Spleen (tissue), 7 donors: ENCODE measurements around the gene NBPF20.
"Not testable (repeated sequence)": the region's sequence is repeated elsewhere in the genome, so short reads cannot be mapped to it uniquely, and the experiment has no call there.

Source experiments
- CTCF ChIP-seq, 11 experiments: fragments of 200-600 bp in 7 of 11; fragments of 450-650 bp in 4 of 11; sonication (generic) in 4 of 11; IDR thresholded peaks in 8 of 11; conservative IDR thresholded peaks in 3 of 11; 1 replicate in 7 of 11; 2 replicates in 4 of 11; pipeline versions ENCODE4 v1.4.0 to v1.8.0; 2016 to 2021; ENCODE audit warnings: antibody characterized with exemption in 11 of 11, inconsistent platforms in 4 of 11, mild to moderate bottlenecking in 1 of 11
- POLR2A ChIP-seq, 3 donors: fragments of 450-650 bp; IDR thresholded peaks; one replicate each; pipeline ENCODE4 v1.5.1; 2017; ENCODE audit warnings: antibody characterized with exemption in 3 of 3, mild to moderate bottlenecking in 1 of 3
- donor health status: DM: no; HTN: no; CAD: no; lungs with moderate emphysema.
- donor health status: DM: no; HTN: no; CAD: no.
- donor health status: DM: no; HTN: no; CAD: no.

- TF ChIP-seq CTCF (IDR thresholded peaks at IDR 0.05 in 8 of 11, conservative IDR thresholded peaks at IDR 0.05 in 3 of 11); POLR2A (IDR thresholded peaks at IDR 0.05): not testable (repeated sequence)
These were observed 49.5 kb upstream of the NBPF20 start for GRCh38 chr1:145474837-145475368.
